ENCODE results near the gene SLC22A17. TPM values are rescaled to one million over a fixed set of nuclear protein-coding genes. Genes with fewer than 3 reads are reported as not detected.

The SLC22A17 gene
- total and polyA plus RNA-seq, 2 of the 13 experiments (the other 11 are each of a cell fraction or from before 2014, with no cell fraction given), result 0.95 to 1.1 TPM

- TF ChIP-seq TFE3 (CRISPR knock-in tag; IDR thresholded peaks at IDR 0.05) (no peak), SIX4 (CRISPR knock-in tag; IDR thresholded peaks at IDR 0.05) (no peak; the same call in 1 of the 2 replicates), ZNF33A (CRISPR knock-in tag; IDR thresholded peaks at IDR 0.05; ENCODE audit: borderline replicate concordance) (no peak), CCAR2 (optimal IDR thresholded peaks at IDR 0.05; ENCODE audit: low read depth, low read length) (no peak), ZBTB38 (CRISPR knock-in tag; IDR thresholded peaks at IDR 0.05) (peak; percentile 66), SIN3B (IDR thresholded peaks at IDR 0.05; ENCODE audit: low read length) (no peak; the same call in 1 of the 2 replicates), SSRP1 (CRISPR knock-in tag; IDR thresholded peaks at IDR 0.05) (peak; percentile 78), GRHL1 (CRISPR knock-in tag; conservative IDR thresholded peaks at IDR 0.05) (no peak), MED8 (CRISPR knock-in tag; IDR thresholded peaks at IDR 0.05; ENCODE audit: insufficient replicate concordance) (peak; percentile 23), ZNF382 (CRISPR knock-in tag; IDR thresholded peaks at IDR 0.05; ENCODE audit: borderline replicate concordance) (no peak), ZNF407 (CRISPR knock-in tag; IDR thresholded peaks at IDR 0.05; ENCODE audit: not compliant biosample characterization) (peak; percentile 50), SKI (IDR thresholded peaks at IDR 0.05; ENCODE audit: partially characterized antibody) (peak; percentile 28)
- TF ChIP-seq, protein P1, sequence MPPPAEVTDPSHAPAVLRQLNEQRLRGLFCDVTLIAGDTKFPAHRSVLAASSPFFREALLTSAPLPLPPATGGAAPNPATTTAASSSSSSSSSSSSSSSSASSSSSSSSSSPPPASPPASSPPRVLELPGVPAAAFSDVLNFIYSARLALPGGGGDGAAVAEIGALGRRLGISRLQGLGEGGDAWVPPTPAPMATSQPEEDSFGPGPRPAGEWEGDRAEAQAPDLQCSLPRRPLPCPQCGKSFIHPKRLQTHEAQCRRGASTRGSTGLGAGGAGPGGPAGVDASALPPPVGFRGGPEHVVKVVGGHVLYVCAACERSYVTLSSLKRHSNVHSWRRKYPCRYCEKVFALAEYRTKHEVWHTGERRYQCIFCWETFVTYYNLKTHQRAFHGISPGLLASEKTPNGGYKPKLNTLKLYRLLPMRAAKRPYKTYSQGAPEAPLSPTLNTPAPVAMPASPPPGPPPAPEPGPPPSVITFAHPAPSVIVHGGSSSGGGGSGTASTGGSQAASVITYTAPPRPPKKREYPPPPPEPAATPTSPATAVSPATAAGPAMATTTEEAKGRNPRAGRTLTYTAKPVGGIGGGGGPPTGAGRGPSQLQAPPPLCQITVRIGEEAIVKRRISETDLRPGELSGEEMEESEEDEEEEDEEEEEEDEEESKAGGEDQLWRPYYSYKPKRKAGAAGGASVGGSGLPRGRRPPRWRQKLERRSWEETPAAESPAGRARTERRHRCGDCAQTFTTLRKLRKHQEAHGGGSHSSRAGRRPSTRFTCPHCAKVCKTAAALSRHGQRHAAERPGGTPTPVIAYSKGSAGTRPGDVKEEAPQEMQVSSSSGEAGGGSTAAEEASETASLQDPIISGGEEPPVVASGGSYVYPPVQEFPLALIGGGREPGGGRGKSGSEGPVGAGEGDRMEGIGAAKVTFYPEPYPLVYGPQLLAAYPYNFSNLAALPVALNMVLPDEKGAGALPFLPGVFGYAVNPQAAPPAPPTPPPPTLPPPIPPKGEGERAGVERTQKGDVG (CRISPR knock-in tag; IDR thresholded peaks at IDR 0.05; ENCODE audit: borderline replicate concordance), result no peak; the same call in 1 of the 2 replicates
These were observed 50.1 kb downstream of the SLC22A17 start, which contains the start of gene PPP1R3E (continued) for GRCh38 chr14:23302290-23303225.
